Right ventricle myocardium superior (tissue), 1 donor: ENCODE results near the gene GATB. TPM values are rescaled to one million over a fixed set of nuclear protein-coding genes. Genes with fewer than 3 reads are reported as not detected.

Experiments used
- ATAC-seq: fragments of 200-7000 bp; cut with Tn5 transposase; one replicate; pipeline ENCODE4 v1.9.1; 2020; ENCODE audit warnings: mild to moderate bottlenecking; ENCODE audit not compliant: poor library complexity
- DNase-seq: peaks from one replicate; pipeline ENCODE4 v3.0.0-alpha.2; 2020
- intact Hi-C: fragments of 100-400 bp; cut with DNase I; formaldehyde crosslinking; loops from one replicate; pipeline ENCODE4 v1.11.2; 2022
- total RNA-seq: library from RNA; stranded (reverse); fragmentation: NEBNext Ultra II Directional; extraction: Animal tissue kit (Norgen Biotek cat#: 25700); gene quantifications from one replicate; pipeline ENCODE4 v1.2.1, GENCODE V29; 2021
- donor health status: DM: no; HTN: yes; CAD: no; lungs with severe emphysema.

The GATB gene
- total RNA-seq, 1 donor from 2014 or later, result 147 TPM

DNA sequence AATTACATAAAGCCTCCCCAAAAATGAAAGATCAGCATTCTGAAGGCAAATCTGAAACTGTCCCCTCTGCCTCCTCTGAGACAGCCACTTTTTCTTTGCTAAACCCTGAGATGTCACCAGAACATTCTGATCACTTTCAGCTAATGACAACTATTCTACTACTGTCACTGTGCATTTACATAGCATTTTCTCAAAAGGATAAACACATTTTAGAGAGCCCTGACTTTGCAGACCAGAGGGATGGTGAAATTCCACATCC is 72.1 kb downstream of the GATB start:
- DNase-seq (no peak), ATAC-seq (no peak)
- intact Hi-C loops, result loop anchor here (5.0 kb wide), 1 partner anchor 119 kb away; no protein-coding TSS in a partner anchor

DNA sequence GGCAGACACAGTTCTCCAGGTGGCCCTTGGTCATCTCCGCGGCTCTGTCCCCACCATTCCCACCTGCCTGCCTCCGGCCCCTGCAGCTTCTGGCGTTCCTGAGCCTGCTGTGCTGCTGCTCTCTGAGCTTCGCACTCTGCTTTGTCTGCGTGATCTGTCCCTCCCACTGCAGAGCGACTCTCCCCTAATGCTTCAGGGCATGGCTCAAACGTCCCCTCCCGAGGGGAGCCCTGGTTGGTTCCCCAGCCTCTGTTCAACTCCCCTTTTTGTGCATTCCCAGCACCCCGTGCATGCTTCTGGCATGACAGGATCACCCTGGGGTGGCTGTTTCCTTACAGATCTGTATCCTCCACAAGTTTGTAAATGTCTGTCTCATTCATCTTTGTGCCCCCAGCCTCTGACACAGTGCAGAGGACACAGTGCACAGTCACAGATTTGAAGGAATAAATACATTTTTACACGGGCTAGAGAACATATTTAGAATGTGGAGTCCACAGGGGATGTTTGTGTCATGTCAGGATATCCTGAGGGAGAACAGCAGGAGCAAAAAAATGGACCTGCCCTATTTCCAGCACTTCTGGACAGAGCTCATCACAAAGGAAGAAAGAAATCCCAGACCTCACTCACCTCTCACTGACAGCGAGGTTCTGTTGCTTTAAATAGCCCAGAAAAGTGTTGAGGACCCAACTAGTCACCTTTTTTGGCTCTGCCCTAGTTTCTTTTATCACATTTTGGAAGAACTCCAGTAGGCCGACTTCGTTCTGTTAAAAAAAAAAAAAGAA is 72.6 kb downstream of the GATB start:
- intact Hi-C loops, result loop anchor here (5.0 kb wide), 1 partner anchor 119 kb away; no protein-coding TSS in a partner anchor
- ATAC-seq (peak; percentile 45), DNase-seq (no peak)

DNA sequence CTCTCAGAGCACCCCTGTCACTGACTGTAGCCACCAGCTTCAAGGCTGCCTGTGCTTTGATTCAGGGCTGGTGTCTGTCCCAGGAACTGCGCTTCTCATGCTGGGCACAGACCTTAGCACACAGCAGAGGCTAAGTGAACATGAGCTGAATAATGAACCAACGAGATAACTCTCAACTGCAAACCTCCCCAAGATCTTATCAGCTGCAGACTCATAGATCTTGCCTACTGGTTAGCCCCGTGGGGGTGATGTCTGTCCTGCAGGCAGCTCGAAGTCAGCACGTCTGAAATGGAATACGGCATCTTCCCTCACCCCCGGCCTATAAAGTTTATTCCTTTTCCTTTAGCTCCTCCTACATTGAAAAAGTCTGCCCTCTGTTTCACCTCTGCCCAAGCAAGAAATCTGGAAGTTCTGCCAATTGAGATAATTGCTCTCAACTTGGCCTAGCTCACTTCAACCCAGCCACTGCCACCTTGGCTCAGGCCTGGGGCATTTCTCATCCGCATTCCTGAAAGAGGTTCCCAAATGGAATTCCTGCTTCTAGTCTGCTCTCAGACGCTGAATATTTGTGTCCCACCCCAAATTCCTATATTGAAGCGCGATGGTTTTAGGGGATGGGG is 73.7 kb downstream of the GATB start:
- intact Hi-C loops, result loop anchor here (5.0 kb wide), 1 partner anchor 120 kb away; no protein-coding TSS in a partner anchor
- no peak for DNase-seq
- ATAC-seq, result peak; percentile 80

DNA sequence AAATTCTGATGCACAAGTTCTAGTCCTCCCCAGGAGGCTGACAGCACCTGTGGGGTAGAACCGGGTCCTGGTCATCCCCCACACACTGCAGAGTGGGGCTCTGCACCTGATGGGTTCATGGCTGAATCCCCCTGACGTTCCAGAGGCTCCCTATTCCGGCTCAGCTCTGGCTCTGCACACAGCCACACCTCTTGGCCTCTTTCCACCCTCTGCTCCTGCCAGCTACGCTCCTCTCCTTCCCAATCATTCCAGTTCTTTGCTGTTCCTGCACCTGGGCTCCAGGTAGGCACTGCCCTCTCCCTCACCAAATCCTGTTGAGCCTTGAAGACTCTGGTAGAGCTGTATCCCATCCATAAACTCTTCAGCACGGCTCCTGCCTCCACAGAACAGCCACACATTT is 75.5 kb downstream of the GATB start:
- intact Hi-C loops, result loop anchor here (5.0 kb wide), 1 partner anchor 122 kb away; no protein-coding TSS in a partner anchor
- ATAC-seq (peak; percentile 30), DNase-seq (no peak)

DNA sequence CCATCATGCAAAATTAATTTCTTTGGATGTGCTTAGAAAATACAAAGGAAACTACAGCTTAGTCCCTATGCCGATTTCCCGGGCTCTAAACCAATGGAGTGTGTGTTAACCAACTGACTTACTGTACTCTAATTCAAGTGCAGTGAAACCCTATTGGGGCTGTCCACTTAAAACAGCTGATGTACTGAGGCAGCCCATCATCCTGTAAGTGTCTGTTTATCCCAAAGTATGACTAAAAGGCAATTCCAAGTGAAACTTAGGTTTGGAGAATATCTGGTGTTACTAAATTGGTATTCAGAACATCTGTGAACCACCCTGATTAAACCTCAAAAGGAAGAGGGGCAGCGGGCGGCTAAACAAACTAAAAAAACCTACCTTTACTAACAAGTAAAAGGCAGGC is 79.7 kb downstream of the GATB start:
- DNase-seq (no peak), ATAC-seq (no peak)
- intact Hi-C loops, result no loop called here

DNA sequence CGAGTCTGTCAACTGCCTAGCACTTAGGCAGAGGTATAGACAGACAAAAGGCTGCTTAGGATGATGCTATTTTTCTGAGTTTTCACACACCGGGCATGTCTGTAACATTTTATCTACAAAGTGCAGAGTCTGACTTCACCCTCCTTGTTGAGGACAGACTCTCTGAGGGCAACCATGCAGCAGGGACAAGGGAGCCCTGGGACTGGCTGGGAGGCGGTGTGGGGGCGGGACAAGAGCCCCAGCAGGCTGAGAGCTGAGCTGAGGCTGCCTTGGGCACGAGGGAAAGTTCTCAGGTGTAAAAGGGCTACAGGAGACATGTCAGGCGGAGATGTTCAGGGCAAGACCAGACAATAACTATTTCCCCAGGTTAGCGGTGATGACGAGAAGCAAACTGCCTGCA is 81.6 kb downstream of the GATB start:
- DNase-seq, result no peak
- ATAC-seq, result no peak
- intact Hi-C loops, result no loop called here

DNA sequence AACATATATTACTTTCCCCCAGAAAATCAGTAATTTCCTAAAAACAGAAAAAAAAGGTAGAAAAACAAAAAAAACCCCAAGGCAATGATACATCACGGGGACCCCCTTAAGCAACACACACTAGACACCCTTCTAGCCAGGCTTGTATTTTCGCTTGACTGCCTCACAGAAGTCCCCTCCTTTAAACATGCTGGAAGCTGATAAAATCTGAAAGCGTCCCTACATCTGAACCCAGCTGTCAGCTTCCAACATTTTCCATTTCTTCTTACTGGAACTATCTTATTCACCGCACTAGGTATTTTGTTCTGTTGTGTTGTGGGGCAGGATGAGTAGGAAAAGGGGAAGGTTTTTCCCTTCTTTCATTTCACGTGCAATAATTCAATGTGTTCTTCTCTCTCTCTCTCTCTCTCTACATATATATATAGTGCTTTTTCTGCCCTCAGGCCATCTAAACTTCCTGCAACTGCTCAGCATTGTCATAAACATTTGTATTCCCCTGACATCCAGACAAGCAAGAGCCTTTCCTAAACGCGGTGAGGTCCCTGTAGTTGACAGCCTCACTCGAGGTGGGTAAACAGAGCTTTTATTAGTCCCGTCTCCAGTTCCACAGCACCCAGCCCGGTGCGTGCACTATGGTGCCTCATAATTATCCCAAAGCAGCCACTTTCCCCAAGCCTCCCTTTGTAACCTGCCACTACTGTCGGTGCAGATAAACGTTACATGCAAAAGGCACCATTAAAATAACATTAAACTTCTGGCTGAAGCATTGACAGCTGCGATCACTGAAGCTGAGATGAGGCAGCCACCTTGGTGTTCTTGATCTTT is 82.5 kb downstream of the GATB start:
- intact Hi-C loops, result no loop called here
- ATAC-seq (no peak), DNase-seq (no peak)

DNA sequence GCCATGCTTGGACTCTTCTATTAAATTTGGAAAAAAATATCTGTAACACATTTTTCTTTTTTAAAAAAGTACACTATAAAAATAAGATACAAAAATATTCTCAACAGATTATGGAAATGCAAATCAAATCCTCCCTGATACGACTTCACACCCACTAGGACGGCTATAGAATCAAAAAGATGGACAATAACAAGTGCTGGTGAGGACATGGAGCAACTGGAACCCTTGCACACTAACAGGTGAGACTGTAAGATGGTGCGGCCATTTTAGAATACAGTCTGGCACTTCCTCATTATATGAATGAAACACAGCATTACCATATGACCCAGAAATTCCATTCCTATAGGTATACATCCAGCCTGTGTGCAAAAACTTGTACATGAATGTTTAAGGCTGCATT is 83.6 kb downstream of the GATB start:
- no peak for ATAC-seq
- DNase-seq, result no peak
- intact Hi-C loops, result no loop called here

DNA sequence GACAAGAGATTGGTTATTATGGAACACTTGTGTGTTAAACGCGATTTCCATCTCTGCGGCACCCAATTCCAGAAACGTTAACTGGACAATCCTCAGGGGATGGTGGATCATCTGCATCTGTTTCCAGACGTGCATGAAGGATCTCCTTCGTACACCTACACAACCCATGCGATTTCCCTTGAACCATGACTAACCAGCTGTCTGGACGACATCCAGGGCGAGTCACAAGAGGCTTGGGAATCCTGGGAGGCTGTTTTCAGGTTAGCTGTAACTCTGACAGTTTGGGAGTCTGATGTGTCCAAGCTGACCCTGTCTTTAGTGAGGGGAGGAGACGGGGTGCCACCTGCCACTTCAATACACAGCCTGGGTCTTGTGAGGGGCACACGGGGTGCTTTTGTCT is 84.5 kb downstream of the GATB start:
- intact Hi-C loops, result no loop called here
- ATAC-seq (no peak), DNase-seq (no peak)

DNA sequence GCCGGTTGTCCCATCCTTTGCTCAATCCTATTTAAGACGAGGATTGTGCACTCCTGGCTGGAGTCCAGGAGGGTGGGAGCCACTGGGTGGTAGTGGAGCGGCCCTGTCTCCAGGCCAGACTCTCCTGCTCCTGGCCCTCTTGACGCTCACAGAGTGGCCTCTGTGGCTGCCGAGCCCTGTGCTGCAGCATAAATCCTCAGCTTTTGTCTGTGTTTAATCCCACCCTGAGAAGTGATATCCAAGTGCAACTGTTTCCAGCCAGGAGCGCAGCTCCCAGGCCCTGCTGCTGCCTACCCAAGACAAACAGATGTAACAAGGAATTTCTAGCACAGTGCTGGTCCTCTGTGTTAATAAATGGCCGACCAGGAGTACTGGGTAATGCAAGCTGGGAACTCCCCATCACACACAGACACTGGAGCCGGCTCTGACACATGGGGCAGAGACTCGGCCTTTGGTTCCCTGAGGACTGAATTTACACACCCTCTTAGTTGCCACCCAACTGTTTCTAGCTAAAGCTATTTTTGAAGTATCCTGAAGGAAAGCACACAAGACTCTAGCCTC is 85.3 kb downstream of the GATB start:
- ATAC-seq (peak; percentile 42), DNase-seq (no peak)
- intact Hi-C loops, result no loop called here

DNA sequence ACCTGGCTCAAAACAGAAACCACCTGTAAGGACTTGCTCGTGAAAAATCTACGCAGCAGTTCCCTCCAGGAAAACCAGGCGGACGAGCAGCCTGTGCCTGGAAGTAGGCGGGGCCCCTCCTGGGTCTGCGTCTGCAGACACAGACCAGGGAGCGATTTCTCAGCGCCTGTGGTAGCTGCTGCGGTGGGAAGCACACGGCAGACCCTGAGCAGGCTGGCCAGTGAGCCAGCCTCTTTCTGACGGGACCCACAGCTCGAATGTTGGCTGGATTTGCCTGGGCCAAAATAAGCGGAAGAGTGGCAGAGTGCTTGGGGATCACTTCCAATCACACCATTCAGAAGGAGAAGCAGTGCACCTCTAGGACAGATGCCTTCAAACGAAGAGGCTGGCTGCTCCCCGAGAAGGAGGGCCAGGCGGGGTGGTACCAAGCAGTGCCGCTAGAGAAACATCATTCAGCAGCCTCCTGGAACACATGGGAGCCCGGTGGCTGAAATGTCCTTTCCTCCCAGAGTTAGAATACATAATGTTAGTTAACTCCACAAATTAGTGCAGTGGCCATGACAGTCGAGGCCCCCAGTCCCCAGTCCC is 85.9 kb downstream of the GATB start:
- DNase-seq, result peak; percentile 60
- intact Hi-C loops, result no loop called here
- peak; percentile 73 for ATAC-seq

DNA sequence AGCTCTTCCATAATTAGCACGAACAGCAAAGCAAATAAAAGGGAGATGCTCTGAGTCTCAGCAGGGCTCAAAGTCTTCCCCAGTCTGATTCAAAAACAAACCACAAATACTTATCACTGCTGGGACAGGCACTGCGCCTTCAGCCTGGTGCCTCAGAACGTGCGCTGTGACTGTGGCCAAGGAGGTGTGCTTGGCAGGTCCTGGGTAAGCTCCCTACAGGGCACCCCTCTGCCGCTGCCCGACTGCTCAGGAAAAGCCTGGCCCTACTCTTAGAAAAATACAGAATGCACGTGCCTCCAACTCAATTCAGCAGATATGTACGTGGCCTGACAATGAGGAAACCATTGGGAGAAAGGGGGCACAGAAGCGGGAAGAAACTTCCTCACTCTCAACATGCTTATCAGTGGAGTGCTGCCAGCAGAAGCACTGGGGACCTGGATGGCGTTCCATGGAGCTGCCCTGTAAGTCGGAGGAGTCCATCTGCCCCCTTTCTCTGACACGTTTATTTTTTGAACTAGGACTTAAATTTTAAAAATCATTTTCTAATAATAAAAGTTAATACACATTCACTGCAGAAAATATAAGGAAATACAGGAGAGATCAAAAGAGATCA is 86.8 kb downstream of the GATB start:
- ATAC-seq, result peak; percentile 45
- intact Hi-C loops, result no loop called here
- no peak for DNase-seq

DNA sequence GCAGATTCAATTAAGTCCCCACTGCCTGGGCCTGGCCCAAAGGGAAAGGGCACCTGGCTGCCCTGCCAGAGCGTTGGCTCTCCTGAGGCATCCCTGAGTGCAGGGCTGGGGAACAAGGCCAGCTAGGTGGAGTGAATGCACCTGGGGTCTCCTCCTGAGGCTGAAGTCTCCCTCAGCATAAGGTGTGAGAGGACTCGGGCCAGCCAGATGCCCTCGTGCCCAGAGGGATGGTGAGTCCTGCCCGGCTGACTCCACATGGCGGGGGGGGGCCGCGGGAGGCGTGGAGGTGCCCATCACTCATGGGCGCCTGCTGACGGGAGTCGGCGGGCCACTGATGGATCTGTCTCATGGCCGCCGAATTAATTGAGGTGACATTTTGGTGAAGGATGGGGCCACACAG is 87.8 kb downstream of the GATB start:
- no peak for ATAC-seq
- intact Hi-C loops, result no loop called here

DNA sequence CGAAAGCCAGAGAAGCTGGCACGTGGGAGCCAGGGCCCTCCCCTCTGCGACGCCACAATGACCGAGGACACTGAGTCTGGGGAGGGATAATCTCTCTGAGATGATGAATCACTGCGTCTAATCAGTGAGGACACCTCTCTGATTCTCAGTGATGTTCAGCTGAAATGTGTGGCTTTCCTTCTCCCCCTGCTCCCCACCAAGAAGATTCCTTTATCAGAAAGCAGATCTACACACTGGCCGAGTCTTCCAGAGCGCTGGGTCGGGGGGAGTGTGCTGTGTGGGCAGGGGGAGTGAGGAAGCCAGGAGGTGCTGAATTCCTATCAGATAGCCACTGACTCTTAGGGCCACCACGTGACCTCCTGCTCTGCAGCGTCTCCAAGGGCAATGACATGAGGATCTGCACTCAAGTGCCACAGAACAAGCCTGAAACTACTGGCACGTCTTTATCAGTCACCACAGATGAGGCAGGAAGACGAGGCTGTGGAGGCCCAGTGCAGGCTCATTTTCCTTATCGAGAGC is 89.2 kb downstream of the GATB start:
- ATAC-seq (peak; percentile 40), DNase-seq (no peak)
- intact Hi-C loops, result no loop called here

More for the DNA sequence above, 87.8 kb downstream of the GATB start:
- no peak for DNase-seq

DNA sequence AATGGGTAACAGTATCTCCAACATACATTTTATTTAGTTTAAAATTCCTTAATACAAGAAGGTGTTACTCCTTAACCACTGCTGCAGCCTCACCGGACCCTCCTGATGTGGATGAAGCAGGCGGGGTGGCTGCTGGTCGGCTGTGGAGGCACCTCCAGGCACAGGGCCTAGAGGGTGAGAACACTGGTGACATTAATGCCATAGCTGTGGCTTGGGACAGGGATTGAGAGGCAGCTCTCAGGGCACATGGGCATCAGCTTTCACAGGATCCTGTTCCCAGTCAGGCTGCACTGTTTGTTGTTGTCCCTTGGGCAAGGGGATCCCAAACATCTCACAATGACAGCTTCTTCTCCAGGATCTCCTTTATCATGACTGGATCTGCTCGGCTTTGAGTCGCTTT is 90.0 kb downstream of the GATB start:
- intact Hi-C loops, result no loop called here
- no peak for DNase-seq
- no peak for ATAC-seq

DNA sequence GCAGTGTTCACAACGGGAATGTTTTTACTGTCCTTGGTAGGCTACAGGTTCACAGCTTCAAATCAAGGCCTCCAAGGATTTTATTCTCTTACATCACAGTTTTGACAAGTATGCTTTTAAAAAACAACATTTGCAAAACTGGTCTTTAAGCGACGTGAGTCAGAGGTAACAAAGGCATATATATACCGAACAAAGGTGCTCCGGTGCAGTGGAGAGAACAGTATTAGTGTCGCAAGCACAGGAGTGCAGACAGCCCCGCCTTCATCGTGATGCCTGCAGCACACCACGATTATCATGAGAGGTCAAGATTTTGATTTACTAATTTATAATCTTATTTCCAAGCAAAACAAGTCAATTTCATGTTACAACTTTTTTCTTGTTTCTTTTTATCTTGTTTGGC is 90.8 kb downstream of the GATB start:
- ATAC-seq (no peak), DNase-seq (no peak)
- intact Hi-C loops, result no loop called here

DNA sequence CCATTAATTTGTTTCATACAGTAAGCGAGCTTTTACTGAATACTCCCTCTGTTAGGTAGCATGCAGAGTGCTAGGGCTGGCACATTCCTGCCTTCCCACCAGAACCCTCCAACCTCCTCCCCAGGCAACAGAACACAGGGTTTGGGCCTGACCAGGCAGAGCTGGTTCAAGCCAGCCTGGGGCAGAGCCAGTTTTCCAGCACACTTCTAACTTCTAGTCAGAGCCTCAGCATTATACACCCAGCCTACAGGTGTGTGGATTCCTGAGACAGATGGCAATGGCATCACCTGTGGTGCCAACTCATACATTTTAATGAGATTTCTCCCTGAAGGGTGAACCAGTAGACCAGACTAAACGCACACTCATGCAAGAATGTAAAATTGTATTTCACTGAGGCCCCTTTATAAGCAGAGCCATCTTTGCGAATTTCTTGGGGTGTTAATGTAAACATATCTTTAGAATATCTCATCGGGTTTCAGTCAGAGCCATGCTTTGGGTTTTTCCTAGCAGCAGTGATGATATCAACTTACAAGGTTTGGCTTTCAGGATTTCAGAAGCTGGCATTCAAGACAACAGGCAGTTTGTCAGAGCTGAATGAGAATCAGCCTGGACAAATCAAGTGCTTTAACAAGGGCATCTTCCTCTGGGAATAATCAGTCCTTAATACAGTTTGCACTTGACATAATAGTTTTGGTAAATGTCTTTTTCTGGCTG is 92.0 kb downstream of the GATB start:
- no peak for ATAC-seq
- DNase-seq, result no peak
- intact Hi-C loops, result no loop called here

DNA sequence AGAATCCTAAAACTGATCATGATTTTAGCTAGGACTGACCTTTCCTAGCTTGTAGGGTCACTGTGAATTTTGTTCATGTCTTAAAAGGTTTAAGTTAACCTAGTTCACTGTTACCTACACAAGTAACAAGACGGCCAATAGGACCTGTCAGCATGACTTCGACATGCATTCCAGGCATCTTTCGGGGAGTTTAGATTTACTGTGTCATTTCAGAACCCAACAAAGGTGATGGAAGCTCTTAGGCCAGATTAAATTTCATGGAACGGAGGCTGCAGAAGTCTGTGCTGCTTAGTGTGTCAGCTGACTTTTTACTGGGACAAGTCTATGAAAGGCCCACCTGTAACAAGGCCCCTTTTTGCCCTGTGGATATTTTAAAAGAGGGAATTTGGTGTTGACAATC is 93.1 kb downstream of the GATB start:
- no peak for DNase-seq
- intact Hi-C loops, result no loop called here
- ATAC-seq, result no peak
